BJ (cell line): ENCODE measurements around the gene NPPA. TPM values are rescaled to one million over a fixed set of nuclear protein-coding genes. Genes with fewer than 3 reads are reported as not detected.

Experiments used
- CTCF ChIA-PET: fragments of 350-600 bp; formaldehyde crosslinking; extraction: SDS; loops from one replicate; lab custom pipeline; 2021; ENCODE audit warnings: antibody characterized with exemption, inconsistent platforms; lab: Yijun Ruan, JAX
- POLR2A ChIA-PET: fragments of 300-600 bp; sonication (Branson Sonifier 250); formaldehyde crosslinking; extraction: SDS; loops from one replicate; lab custom pipeline; 2021; ENCODE audit warnings: antibody characterized with exemption; lab: Charles Lee
- DNase-seq: peaks from one replicate; pipeline ENCODE4 v3.0.0-alpha.2; 2011; ENCODE audit warnings: low read depth
- H3K27me3 ChIP-seq: 2 replicates; pipeline ENCODE4 v1.6.0; 2011; ENCODE audit warnings: low read length; ENCODE audit not compliant: control insufficient read depth, insufficient read depth
- H3K36me3 ChIP-seq: 2 replicates; pipeline ENCODE4 v1.5.1; 2011; ENCODE audit warnings: low read length; ENCODE audit not compliant: control insufficient read depth, insufficient read depth
- H3K4me3 ChIP-seq: 2 replicates; pipeline ENCODE4 v1.5.1; 2011; ENCODE audit warnings: low read depth, mild to moderate bottlenecking, control low read depth, low read length
- polyA plus RNA-seq: library from polyadenylated mRNA; depleted of rRNA; stranded (reverse); fragments of >200 nt; gene quantifications from 2 replicates; pipeline ENCODE4 v1.2.3, GENCODE V29; 2011
- TF ChIP-seq, protein P1 (sequence below): IDR thresholded peaks from 2 replicates; pipeline ENCODE4 v1.5.1; 2011; ENCODE audit warnings: low read depth, mild to moderate bottlenecking, control low read depth, inconsistent platforms, low read length, moderate library complexity; ENCODE audit not compliant: insufficient read depth

Gene NPPA
- polyA plus RNA-seq, 1 experiment, result not detected

DNA sequence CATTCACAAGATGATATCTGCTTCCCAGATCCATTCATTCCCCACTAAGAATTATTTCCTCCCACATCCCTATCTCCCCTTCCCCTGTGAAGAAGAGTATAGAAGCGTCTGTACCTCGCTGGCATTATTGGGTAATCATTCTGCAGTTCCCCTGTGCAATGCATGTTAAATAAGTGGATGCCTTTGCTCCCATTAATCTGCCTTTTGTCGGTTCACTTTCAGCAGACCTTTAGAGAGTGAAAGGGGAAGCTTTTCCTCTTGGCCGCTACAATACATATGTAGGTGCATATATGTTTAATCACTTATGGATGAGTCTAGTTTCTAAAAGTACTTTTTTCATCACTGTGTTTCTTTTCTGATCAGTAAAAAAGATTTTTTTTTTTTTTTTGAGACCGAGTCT is 34.6 kb downstream of the NPPA start:
- DNase-seq, result no peak
- ChIA-PET CTCF (no interaction called here), POLR2A (no interaction called here)
- TF ChIP-seq, protein P1, sequence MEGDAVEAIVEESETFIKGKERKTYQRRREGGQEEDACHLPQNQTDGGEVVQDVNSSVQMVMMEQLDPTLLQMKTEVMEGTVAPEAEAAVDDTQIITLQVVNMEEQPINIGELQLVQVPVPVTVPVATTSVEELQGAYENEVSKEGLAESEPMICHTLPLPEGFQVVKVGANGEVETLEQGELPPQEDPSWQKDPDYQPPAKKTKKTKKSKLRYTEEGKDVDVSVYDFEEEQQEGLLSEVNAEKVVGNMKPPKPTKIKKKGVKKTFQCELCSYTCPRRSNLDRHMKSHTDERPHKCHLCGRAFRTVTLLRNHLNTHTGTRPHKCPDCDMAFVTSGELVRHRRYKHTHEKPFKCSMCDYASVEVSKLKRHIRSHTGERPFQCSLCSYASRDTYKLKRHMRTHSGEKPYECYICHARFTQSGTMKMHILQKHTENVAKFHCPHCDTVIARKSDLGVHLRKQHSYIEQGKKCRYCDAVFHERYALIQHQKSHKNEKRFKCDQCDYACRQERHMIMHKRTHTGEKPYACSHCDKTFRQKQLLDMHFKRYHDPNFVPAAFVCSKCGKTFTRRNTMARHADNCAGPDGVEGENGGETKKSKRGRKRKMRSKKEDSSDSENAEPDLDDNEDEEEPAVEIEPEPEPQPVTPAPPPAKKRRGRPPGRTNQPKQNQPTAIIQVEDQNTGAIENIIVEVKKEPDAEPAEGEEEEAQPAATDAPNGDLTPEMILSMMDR, result no peak
- H3K27me3 ChIP-seq, result no peaks in the 10 kb centered on the region
- no peak overlapping the region for H3K4me3 ChIP-seq
- H3K36me3 ChIP-seq, result peaks cover 14% of the 10 kb centered on the region

DNA sequence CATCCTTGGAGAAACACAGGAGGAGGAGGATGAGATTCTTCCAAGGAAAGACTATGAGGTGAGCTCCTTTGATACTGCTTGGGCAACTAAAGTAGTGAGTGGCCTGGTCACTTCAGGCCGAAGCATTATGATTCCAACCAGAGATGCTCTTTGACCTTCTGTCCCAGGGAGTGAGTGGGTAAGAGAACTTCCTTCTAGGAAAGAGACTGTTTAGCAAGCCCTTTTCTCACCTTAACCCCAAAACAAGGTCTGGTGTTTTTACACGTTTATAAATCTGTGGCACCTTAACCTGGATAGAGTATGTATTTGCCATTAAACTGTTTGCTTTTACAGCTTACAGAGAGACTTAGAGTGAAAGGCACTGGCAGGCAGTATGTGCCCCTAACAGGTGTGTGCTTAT is 40.5 kb downstream of the NPPA start:
- peak overlapping the region; percentile 75 for H3K4me3 ChIP-seq
- H3K27me3 ChIP-seq, result no peaks in the 10 kb centered on the region
- TF ChIP-seq, protein P1, result no peak
- no peak for DNase-seq
- CTCF ChIA-PET, result interaction anchor here (1.1 to 1.5 kb wide), 3 partner anchors 22 to 164 kb away, joined by 3 to 5 read pairs (median 3); no protein-coding TSS in a partner anchor
- POLR2A ChIA-PET, result interaction anchor here (0.7 kb wide), 1 partner anchor 15 kb away, joined by 12 read pairs; no protein-coding TSS in a partner anchor
- peaks cover 2% of the 10 kb centered on the region for H3K36me3 ChIP-seq

DNA sequence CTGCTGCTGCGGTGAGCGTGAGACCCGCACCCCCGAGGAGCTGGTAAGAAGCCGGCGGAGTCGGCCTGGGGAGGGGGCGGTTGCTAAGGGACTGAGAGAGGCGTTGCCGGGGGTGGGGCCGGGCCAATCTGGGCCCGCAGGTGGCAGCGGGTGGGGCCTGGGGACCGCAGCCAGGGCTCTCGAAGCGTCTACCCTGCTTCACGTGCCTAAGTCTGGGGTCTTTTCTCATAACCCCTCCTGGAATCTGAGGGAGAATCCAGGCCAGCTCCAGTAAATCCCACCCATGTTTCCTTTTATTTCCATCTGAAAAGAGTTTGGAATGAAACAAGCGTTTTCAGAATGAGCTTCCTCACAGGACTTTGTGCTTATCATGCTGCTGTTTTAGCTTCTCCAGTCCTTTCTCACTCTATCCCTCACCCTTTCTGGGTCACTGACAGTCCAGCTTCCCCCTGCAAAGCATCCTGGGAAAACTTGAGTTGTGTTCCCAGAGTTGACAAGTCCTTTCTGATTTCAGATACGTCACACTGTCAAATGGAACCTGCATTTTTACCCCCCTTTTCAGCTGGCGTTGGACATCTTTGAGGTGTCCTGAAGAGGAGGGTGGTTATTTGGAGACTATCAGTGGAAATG is 41.2 kb downstream of the NPPA start:
- peak overlapping the region; percentile 75 for H3K4me3 ChIP-seq
- H3K27me3 ChIP-seq, result no peaks in the 10 kb centered on the region
- ChIA-PET CTCF (interaction anchor here (0.7 to 1.2 kb wide), 5 partner anchors 21 to 163 kb away, joined by 3 to 5 read pairs (median 3); no protein-coding TSS in a partner anchor), POLR2A (interaction anchor here (0.7 kb wide), 1 partner anchor 16 kb away, joined by 12 read pairs; no protein-coding TSS in a partner anchor)
- peaks cover 2% of the 10 kb centered on the region for H3K36me3 ChIP-seq
- no peak for DNase-seq
- TF ChIP-seq, protein P1, result no peak

DNA sequence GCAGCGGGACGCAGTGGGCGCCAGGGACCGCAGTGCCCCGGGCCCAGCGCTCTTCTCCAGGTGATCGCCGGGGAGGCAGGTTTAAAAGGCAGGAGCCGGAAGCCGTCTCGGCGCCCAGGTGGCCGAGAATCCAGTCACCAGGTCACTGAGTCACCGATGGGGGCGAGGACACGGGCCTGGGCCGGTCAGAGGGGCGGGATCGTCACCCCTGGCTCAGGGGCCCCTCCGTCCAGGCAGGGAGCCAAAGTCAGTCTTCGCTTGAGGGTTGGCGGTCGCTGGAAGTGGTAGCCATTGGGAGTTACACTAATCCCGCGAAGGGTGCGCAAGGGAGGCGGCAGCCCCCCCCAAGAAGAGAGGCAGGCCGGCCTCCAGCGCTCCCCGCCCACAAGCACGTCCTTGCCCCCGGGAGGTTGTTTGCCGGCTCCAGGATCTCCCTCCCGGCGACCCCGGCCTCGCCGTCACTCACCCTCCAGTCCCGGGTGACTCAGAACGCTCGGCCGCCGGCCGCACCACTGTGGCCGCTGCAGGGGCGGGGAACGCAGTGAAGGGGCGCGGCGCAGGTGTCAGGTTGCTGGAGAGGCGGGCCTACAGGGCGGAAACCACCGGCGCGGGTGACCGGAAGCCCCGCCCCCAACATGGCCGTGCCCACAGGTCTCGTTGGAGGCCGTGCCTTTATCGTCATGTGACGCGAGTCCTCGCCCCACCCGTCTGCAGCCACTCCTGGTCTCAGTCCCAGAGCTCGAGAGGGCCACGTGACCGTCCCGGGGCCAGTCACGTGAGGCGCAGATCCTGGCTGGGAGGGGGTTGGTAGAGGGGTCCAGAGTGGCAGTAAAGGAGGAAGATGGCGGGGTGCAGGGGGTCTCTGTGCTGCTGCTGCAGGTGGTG is 41.9 kb downstream of the NPPA start, which contains the start of the genes CLCN6 and MTHFR:
CLCN6 (plus strand) TSS at position 770 of the 885 bp plus-strand sequence; CDS start at position 842, 72 bp downstream.
MTHFR (minus strand) TSS at position 543 of the 885 bp plus-strand sequence. CDS start 2,848 bp downstream, outside the sequence.
- Histone ChIP-seq H3K4me3 (peak within 1 kb of the TSS; percentile 75), H3K36me3 (peaks cover 7% of the 10 kb centered on the region), H3K27me3 (no peaks in the 10 kb centered on the region)
- peak; percentile 95 for DNase-seq
- TF ChIP-seq, protein P1, result no peak
- ChIA-PET POLR2A (no interaction called here), CTCF (interaction anchor here (0.7 to 1.5 kb wide), 6 partner anchors 21 to 102 kb away, joined by 3 to 7 read pairs (median 4); no protein-coding TSS in a partner anchor)
